Measurements from ENCODE around the gene KRI1. TPM values are rescaled to one million over a fixed set of nuclear protein-coding genes. Genes with fewer than 3 reads are reported as not detected.

KRI1 gene
- total and polyA plus RNA-seq, 7 donors, result 7.2 to 28.9 (median 14.5) TPM

DNA sequence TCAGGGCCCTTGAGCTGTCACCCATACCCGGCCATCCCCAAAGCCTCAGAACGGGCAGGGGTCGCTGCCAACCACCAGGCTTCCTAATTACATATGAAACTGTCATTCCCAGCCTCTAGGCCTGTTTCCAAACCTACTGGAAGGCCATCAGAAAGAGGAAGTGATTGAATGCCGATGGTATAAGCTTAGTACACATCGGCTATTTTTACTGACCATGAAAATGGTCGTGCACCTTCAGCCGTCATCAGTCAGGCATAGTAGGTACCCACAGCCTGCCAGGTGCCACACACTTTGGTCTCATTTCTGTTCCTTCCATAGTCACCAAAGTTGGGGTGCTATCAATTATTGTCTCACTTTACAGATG is 10.2 kb downstream of the KRI1 start:
- no peak overlapping the region for H3K4me3 ChIP-seq
- H3K27ac ChIP-seq, result no peak overlapping the region
- H3K27me3 ChIP-seq, result no peaks in the 10 kb centered on the region
- no peak for DNase-seq
- TF ChIP-seq, protein P1, sequence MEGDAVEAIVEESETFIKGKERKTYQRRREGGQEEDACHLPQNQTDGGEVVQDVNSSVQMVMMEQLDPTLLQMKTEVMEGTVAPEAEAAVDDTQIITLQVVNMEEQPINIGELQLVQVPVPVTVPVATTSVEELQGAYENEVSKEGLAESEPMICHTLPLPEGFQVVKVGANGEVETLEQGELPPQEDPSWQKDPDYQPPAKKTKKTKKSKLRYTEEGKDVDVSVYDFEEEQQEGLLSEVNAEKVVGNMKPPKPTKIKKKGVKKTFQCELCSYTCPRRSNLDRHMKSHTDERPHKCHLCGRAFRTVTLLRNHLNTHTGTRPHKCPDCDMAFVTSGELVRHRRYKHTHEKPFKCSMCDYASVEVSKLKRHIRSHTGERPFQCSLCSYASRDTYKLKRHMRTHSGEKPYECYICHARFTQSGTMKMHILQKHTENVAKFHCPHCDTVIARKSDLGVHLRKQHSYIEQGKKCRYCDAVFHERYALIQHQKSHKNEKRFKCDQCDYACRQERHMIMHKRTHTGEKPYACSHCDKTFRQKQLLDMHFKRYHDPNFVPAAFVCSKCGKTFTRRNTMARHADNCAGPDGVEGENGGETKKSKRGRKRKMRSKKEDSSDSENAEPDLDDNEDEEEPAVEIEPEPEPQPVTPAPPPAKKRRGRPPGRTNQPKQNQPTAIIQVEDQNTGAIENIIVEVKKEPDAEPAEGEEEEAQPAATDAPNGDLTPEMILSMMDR (IDR thresholded peaks at IDR 0.05), result no peak
- TF ChIP-seq POLR2AphosphoS5 (IDR thresholded peaks at IDR 0.05) (no peak), EP300 (IDR thresholded peaks at IDR 0.05) (no peak), POLR2A (IDR thresholded peaks at IDR 0.05) (no peak)
- intact Hi-C loops (cut with DNase I), result no loop called here
- WGBS, 2 donors, result 73 to 86% methylated on average over 7 of the region's 7 CpGs
- H3K9me3 ChIP-seq, result no peaks in the 10 kb centered on the region
- no peaks in the 10 kb centered on the region for H3K4me1 ChIP-seq
- peaks cover 33 to 100% (median 49%) of the 10 kb centered on the region in 4 donors for H3K36me3 ChIP-seq

DNA sequence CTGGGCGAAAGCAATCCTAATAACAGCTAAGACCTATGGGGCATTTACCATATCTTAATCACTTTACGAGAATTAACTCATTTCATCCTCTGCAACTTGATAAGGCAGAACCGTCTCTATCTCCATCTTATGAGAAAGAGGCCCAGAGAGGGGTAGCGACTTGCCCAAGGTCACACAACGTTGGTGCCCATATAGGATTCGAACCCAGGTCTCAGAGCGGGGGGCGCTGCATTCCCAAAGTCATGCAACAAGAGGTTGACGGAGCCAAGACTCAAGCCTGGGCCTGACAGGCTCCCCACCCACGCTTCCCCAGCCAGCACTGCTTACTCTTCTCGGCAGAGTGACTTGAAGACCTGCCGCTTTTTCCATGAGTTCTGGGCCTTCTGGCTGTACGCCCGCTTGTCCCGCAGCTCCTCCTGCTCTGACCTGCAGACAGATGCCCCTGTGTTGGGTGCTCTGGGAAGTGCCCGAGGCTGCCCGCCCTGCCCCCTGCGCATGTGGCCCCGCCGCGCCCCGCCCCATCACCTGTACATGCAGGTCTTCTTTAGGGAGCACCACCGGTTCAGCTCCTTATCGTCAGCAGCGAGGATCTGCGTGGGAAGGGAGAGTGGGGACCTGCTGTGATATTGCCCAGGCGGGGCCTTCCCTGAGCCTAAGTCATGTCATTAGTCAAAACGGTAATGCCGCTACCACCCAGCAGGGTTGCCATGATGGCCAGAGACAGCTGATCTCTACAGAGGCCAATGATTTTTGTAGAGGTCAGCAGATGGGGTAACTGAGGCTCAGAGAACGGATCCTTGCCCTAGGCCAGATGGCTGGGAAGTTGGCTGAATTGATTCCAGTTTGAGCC is 10.8 kb downstream of the KRI1 start:
- Histone ChIP-seq H3K36me3 (peaks cover 35 to 100% (median 48%) of the 10 kb centered on the region in 4 donors), H3K4me1 (no peaks in the 10 kb centered on the region), H3K4me3 (no peak overlapping the region), H3K27ac (no peak overlapping the region), H3K9me3 (no peaks in the 10 kb centered on the region), H3K27me3 (no peaks in the 10 kb centered on the region)
- WGBS, 2 donors, result 71 to 83% methylated on average over 30 of the region's 30 CpGs
- TF ChIP-seq POLR2A (IDR thresholded peaks at IDR 0.05) (no peak), POLR2AphosphoS5 (IDR thresholded peaks at IDR 0.05) (no peak), EP300 (IDR thresholded peaks at IDR 0.05) (no peak)
- TF ChIP-seq, protein P1 (IDR thresholded peaks at IDR 0.05), result no peak
- intact Hi-C loops (cut with DNase I), result no loop called here
- no peak for DNase-seq

- intact Hi-C loops (cut with DNase I), result no loop called here
- Histone ChIP-seq H3K36me3 (peaks cover 31 to 100% (median 48%) of the 10 kb centered on the region in 4 donors), H3K4me1 (no peaks in the 10 kb centered on the region), H3K9me3 (no peaks in the 10 kb centered on the region), H3K4me3 (no peak overlapping the region), H3K27me3 (no peaks in the 10 kb centered on the region), H3K27ac (no peak overlapping the region)
- TF ChIP-seq, protein P1 (IDR thresholded peaks at IDR 0.05), result no peak
- TF ChIP-seq EP300 (IDR thresholded peaks at IDR 0.05) (no peak), POLR2A (IDR thresholded peaks at IDR 0.05) (no peak), POLR2AphosphoS5 (IDR thresholded peaks at IDR 0.05) (no peak)
- 39 to 70% methylated on average over 12 of the region's 12 CpGs for WGBS, 2 donors
- no peak for DNase-seq
Observed at GRCh38 chr19:10553943-10554381, 11.8 kb downstream of the KRI1 start.

GRCh38 chr19:10553087-10553667 is 12.6 kb downstream of the KRI1 start:
- no peaks in the 10 kb centered on the region for H3K4me1 ChIP-seq
- H3K4me3 ChIP-seq, result no peak overlapping the region
- DNase-seq, result no peak
- no peaks in the 10 kb centered on the region for H3K27me3 ChIP-seq
- WGBS, 2 donors, result 51 to 66% methylated on average over 13 of the region's 13 CpGs
- intact Hi-C loops (cut with DNase I), result no loop called here
- no peak overlapping the region for H3K27ac ChIP-seq
- H3K9me3 ChIP-seq, result no peaks in the 10 kb centered on the region
- TF ChIP-seq, protein P1 (IDR thresholded peaks at IDR 0.05), result no peak
- TF ChIP-seq POLR2A (IDR thresholded peaks at IDR 0.05), result no peak
- TF ChIP-seq POLR2AphosphoS5 (IDR thresholded peaks at IDR 0.05), result no peak
- peaks cover 32 to 100% (median 52%) of the 10 kb centered on the region in 4 donors for H3K36me3 ChIP-seq
